ENCODE data around the gene SYNDIG1L. TPM values are rescaled to one million over a fixed set of nuclear protein-coding genes. Genes with fewer than 3 reads are reported as not detected.
A peak's percentile ranks its signal among the peaks of the same experiment; 100 is the strongest.
"Not testable (repeated sequence)": the region's sequence is repeated elsewhere in the genome, so short reads cannot be mapped to it uniquely, and the experiment has no call there.

SYNDIG1L gene
- total and polyA plus RNA-seq, 5 donors = 0.07 to 0.28 (median 0.09) TPM; not detected in 2

GRCh38 chr14:74459289-74459946 lies 33.4 kb upstream of the SYNDIG1L start:
- H3K4me3 ChIP-seq (ENCODE audit: low read length) = no peak overlapping the region
- H3K9me3 ChIP-seq (ENCODE audit: control insufficient read depth, low read length) = no peaks in the 10 kb centered on the region
- H3K27ac ChIP-seq (ENCODE audit: low read length) = no peak overlapping the region
- ATAC-seq = peak; percentile 60 to 64
- H3K4me1 ChIP-seq (ENCODE audit: control insufficient read depth, insufficient read depth, low read length) = no peaks in the 10 kb centered on the region
- H3K27me3 ChIP-seq (ENCODE audit: control insufficient read depth, insufficient read depth) = no peaks in the 10 kb centered on the region
- WGBS = 72% methylated on average over 10 of the region's 10 CpGs
- intact Hi-C loops (cut with DNase I) = no loop called here
- peak in 1 of 3 donors; percentile 56 for DNase-seq

DNA sequence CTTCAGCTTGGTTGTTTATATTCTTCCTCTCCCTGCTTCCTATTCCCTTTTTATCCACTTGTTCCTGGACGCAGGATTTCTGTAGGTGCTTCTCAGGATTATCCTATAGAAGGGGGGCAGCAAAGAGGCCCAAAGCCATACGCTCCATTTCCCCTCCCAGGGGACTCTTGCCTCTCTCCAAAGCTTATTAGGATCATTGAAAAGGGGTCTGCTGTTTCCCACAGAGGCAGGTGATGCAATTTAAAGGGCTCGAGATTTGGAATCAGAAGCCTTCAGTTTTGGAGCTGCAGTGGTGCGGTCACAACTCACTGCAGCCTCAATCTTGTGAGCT lies 31.5 kb upstream of the SYNDIG1L start:
- WGBS = 76% methylated on average over 4 of the region's 4 CpGs
- no peak for ATAC-seq
- H3K4me3 ChIP-seq (ENCODE audit: low read length) = no peak overlapping the region
- H3K9me3 ChIP-seq (ENCODE audit: control insufficient read depth, low read length) = no peaks in the 10 kb centered on the region
- no peaks in the 10 kb centered on the region for H3K4me1 ChIP-seq (ENCODE audit: control insufficient read depth, insufficient read depth, low read length)
- no peak overlapping the region for H3K27ac ChIP-seq (ENCODE audit: low read length)
- no peak for DNase-seq
- no peaks in the 10 kb centered on the region for H3K27me3 ChIP-seq (ENCODE audit: control insufficient read depth, insufficient read depth)
- intact Hi-C loops (cut with DNase I) = no loop called here

DNA sequence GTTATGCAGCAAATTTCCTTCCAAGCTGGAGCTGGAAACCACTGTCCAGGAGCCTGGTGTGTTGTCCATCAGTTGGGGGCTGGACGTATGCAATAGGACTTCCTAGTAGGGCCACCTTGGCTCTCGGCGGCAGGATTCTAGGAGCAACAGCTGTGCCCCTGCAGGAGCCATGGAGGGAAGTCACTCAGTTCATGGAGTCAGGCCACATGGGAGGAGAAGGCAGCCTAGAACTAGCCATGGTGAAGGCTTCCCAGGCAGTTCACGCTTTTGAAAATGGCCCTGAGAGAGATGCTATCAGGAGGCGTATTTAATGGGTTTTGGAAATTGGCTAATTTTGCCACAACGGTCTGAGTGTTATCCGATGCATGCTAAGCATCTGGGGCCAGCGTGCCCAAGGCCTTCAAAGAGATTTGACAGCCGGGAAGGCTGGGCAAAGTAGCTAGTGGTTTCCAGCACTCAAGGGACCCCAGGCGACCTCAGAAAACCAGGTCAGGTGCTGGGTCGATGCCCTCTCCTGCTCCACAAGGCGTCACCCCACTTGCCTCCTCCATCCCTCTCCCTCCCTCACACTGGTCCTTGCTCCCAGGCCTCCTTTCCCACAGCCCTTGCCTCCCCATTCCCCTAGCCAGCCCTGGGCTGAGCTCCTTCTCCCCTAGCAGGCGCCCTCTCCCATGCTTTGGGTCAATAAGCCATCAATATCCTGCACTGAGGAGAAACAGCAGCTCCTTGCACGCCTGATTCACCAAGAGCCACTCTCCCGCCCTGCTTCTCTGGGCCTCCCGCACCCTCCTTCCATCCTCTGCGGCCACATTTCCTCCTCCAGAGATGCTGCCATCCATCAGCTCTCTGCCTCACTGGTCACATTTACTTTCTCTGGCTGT lies 30.9 kb upstream of the SYNDIG1L start:
- Histone ChIP-seq H3K4me1 (ENCODE audit: control insufficient read depth, insufficient read depth, low read length) (no peaks in the 10 kb centered on the region), H3K27me3 (ENCODE audit: control insufficient read depth, insufficient read depth) (no peaks in the 10 kb centered on the region), H3K27ac (ENCODE audit: low read length) (no peak overlapping the region), H3K4me3 (ENCODE audit: low read length) (no peak overlapping the region), H3K9me3 (ENCODE audit: control insufficient read depth, low read length) (no peaks in the 10 kb centered on the region)
- no peak for ATAC-seq
- WGBS = 78% methylated on average over 17 of the region's 17 CpGs
- intact Hi-C loops (cut with DNase I) = no loop called here
- DNase-seq = no peak

- intact Hi-C loops (cut with DNase I); H3K27ac ChIP-seq (ENCODE audit: low read length); H3K9me3 ChIP-seq (ENCODE audit: control insufficient read depth, low read length); DNase-seq; H3K4me1 ChIP-seq (ENCODE audit: control insufficient read depth, insufficient read depth, low read length); H3K4me3 ChIP-seq (ENCODE audit: low read length); ATAC-seq; H3K27me3 ChIP-seq (ENCODE audit: control insufficient read depth, insufficient read depth): not testable (repeated sequence)
- WGBS = 73% methylated on average over 5 of the region's 5 CpGs
Observed at GRCh38 chr14:74454397-74454796, 28.4 kb upstream of the SYNDIG1L start.

GRCh38 chr14:74444866-74445265 lies 18.9 kb upstream of the SYNDIG1L start:
- WGBS = 36% methylated on average over 3 of the region's 3 CpGs
- H3K27me3 ChIP-seq (ENCODE audit: control insufficient read depth, insufficient read depth) = no peaks in the 10 kb centered on the region
- H3K9me3 ChIP-seq (ENCODE audit: control insufficient read depth, low read length) = no peaks in the 10 kb centered on the region
- no peak overlapping the region for H3K4me3 ChIP-seq (ENCODE audit: low read length)
- no peak for DNase-seq
- no peak overlapping the region for H3K27ac ChIP-seq (ENCODE audit: low read length)
- no peak for ATAC-seq
- intact Hi-C loops (cut with DNase I) = no loop called here
- H3K4me1 ChIP-seq (ENCODE audit: control insufficient read depth, insufficient read depth, low read length) = no peaks in the 10 kb centered on the region

GRCh38 chr14:74442757-74443156 lies 16.7 kb upstream of the SYNDIG1L start:
- Histone ChIP-seq H3K4me3 (ENCODE audit: low read length) (no peak overlapping the region), H3K27ac (ENCODE audit: low read length) (no peak overlapping the region), H3K4me1 (ENCODE audit: control insufficient read depth, insufficient read depth, low read length) (no peaks in the 10 kb centered on the region), H3K27me3 (ENCODE audit: control insufficient read depth, insufficient read depth) (no peaks in the 10 kb centered on the region), H3K9me3 (ENCODE audit: control insufficient read depth, low read length) (no peaks in the 10 kb centered on the region)
- no peak for DNase-seq
- intact Hi-C loops (cut with DNase I) = no loop called here
- ATAC-seq = no peak

- no peak for DNase-seq
- no peak overlapping the region for H3K4me3 ChIP-seq (ENCODE audit: low read length)
- H3K27ac ChIP-seq (ENCODE audit: low read length) = no peak overlapping the region
- H3K9me3 ChIP-seq (ENCODE audit: control insufficient read depth, low read length) = no peaks in the 10 kb centered on the region
- H3K4me1 ChIP-seq (ENCODE audit: control insufficient read depth, insufficient read depth, low read length) = no peaks in the 10 kb centered on the region
- 73% methylated on average over 3 of the region's 3 CpGs for WGBS
- intact Hi-C loops (cut with DNase I) = no loop called here
- no peaks in the 10 kb centered on the region for H3K27me3 ChIP-seq (ENCODE audit: control insufficient read depth, insufficient read depth)
- no peak for ATAC-seq
Observed at GRCh38 chr14:74441113-74441512, 15.1 kb upstream of the SYNDIG1L start.

DNA sequence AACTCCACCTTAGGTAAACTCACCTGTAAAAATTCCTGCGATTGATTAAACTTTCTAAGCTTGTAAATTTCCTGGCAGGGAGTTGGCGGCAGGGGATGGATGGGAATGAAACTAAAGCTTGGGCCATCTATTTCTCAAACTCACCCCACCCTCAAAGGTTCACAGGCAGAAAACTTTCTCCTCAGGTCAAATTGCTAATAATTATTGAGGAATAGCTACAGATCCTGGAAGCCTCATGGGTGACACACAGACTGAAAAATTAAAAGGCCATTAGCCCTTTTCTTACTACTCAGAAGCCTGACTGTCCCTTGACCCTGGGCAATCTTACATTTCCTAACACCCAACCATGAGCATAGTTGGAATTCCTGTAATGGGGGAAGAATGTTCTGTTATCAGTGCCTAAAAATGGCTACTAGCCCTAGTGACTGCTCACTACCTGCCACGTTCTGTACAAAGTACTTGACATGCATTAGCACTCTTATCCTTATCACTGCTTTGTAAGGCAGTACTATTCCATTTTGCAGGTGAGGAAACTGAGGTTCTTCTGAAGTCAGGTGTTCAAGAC lies 12.4 kb upstream of the SYNDIG1L start:
- H3K4me3 ChIP-seq (ENCODE audit: low read length) = no peak overlapping the region
- H3K27me3 ChIP-seq (ENCODE audit: control insufficient read depth, insufficient read depth) = no peaks in the 10 kb centered on the region
- no peak for ATAC-seq
- H3K4me1 ChIP-seq (ENCODE audit: control insufficient read depth, insufficient read depth, low read length) = no peaks in the 10 kb centered on the region
- intact Hi-C loops (cut with DNase I) = no loop called here
- no peak overlapping the region for H3K27ac ChIP-seq (ENCODE audit: low read length)
- no peaks in the 10 kb centered on the region for H3K9me3 ChIP-seq (ENCODE audit: control insufficient read depth, low read length)
- 64% methylated on average over 3 of the region's 3 CpGs for WGBS
- DNase-seq = no peak

GRCh38 chr14:74437496-74438053 lies 11.6 kb upstream of the SYNDIG1L start:
- WGBS = 14% methylated on average over 3 of the region's 3 CpGs
- no peak for ATAC-seq

DNA sequence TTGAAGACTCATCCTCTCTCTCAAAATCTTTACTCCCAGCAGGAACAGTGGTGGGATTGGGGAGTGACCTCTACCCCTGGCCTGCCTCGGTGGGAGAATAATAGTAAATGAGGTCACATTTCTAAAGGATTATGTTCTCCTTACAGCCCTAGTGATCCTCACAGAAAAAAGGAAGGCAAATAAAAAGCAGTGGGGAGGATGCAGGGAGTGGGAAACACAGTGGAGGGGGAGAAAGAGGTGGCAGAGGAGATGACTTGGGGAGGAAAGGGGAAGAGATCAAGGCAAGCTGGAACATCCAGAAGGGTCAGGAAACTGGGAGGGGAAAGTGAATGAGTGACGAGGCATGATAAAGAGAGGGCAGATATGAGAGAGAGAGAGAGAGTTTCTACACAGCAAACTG lies 8.3 kb upstream of the SYNDIG1L start:
- ATAC-seq (no peak), DNase-seq (no peak)
- 21% methylated on average over 2 of the region's 2 CpGs for WGBS
- Histone ChIP-seq H3K27ac (ENCODE audit: low read length) (no peak overlapping the region), H3K4me3 (ENCODE audit: low read length) (no peak overlapping the region), H3K9me3 (ENCODE audit: control insufficient read depth, low read length) (no peaks in the 10 kb centered on the region), H3K4me1 (ENCODE audit: control insufficient read depth, insufficient read depth, low read length) (no peaks in the 10 kb centered on the region), H3K27me3 (ENCODE audit: control insufficient read depth, insufficient read depth) (no peaks in the 10 kb centered on the region)
- intact Hi-C loops (cut with DNase I) = no loop called here

More at GRCh38 chr14:74437496-74438053, 11.6 kb upstream of the SYNDIG1L start:
- Histone ChIP-seq H3K9me3 (ENCODE audit: control insufficient read depth, low read length) (no peaks in the 10 kb centered on the region), H3K27me3 (ENCODE audit: control insufficient read depth, insufficient read depth) (no peaks in the 10 kb centered on the region), H3K4me1 (ENCODE audit: control insufficient read depth, insufficient read depth, low read length) (no peaks in the 10 kb centered on the region), H3K27ac (ENCODE audit: low read length) (no peak overlapping the region), H3K4me3 (ENCODE audit: low read length) (no peak overlapping the region)
- intact Hi-C loops (cut with DNase I) = no loop called here
- no peak for DNase-seq

- H3K27me3 ChIP-seq (ENCODE audit: control insufficient read depth, insufficient read depth) = no peaks in the 10 kb centered on the region
- ATAC-seq (no peak), DNase-seq (no peak)
- peaks cover 4% of the 10 kb centered on the region for H3K4me1 ChIP-seq (ENCODE audit: control insufficient read depth, insufficient read depth, low read length)
- no peak overlapping the region for H3K4me3 ChIP-seq (ENCODE audit: low read length)
- no peaks in the 10 kb centered on the region for H3K9me3 ChIP-seq (ENCODE audit: control insufficient read depth, low read length)
- 89% methylated on average over 7 of the region's 7 CpGs for WGBS
- no peak overlapping the region for H3K27ac ChIP-seq (ENCODE audit: low read length)
- intact Hi-C loops (cut with DNase I) = no loop called here
Observed at GRCh38 chr14:74429991-74430390, 4.0 kb upstream of the SYNDIG1L start.

All from right cardiac atrium (tissue), 5 donors.